ENCODE measurements around the gene HES4.
"Not testable (repeated sequence)": the region's sequence is repeated elsewhere in the genome, so short reads cannot be mapped to it uniquely, and the experiment has no call there.

The HES4 gene

GRCh38 chr1:978835-979743 is 20.8 kb downstream of the HES4 start:
- DNase-seq: no peak

- no peak for DNase-seq
Measured at GRCh38 chr1:978069-978834, 21.6 kb downstream of the HES4 start.

- DNase-seq: not testable (repeated sequence)
Measured at GRCh38 chr1:976791-977190, 23.1 kb downstream of the HES4 start.

GRCh38 chr1:975896-976683 is 23.8 kb downstream of the HES4 start:
- peak; percentile 74 to 83 for DNase-seq

GRCh38 chr1:975365-975764 is 24.5 kb downstream of the HES4 start:
- DNase-seq: no peak

GRCh38 chr1:974687-975328 is 25.1 kb downstream of the HES4 start:
- no peak for DNase-seq

GRCh38 chr1:974293-974640 is 25.6 kb downstream of the HES4 start:
- no peak for DNase-seq

GRCh38 chr1:973459-974292 is 26.2 kb downstream of the HES4 start:
- no peak for DNase-seq

- no peak for DNase-seq
Measured at GRCh38 chr1:972726-973458, 27.0 kb downstream of the HES4 start.

GRCh38 chr1:971751-972506 is 28.0 kb downstream of the HES4 start:
- no peak for DNase-seq

- DNase-seq: no peak
Measured at GRCh38 chr1:970973-971730, 28.7 kb downstream of the HES4 start.

GRCh38 chr1:970242-970972 is 29.5 kb downstream of the HES4 start:
- DNase-seq: no peak

GRCh38 chr1:969260-969855 is 30.5 kb downstream of the HES4 start:
- no peak for DNase-seq

- DNase-seq: no peak
Measured at GRCh38 chr1:967466-968343, 32.2 kb downstream of the HES4 start.

GRCh38 chr1:966704-967300 is 33.1 kb downstream of the HES4 start:
- DNase-seq: peak; percentile 86 to 91

- DNase-seq: peak; percentile 59 to 72
Measured at GRCh38 chr1:966135-966703, 33.7 kb downstream of the HES4 start, which contains the start of gene PLEKHN1. PLEKHN1 (plus strand) TSS chr1:966482; CDS start chr1:966532, 50 bp downstream.
